HG02885 (cell line): Measurements from ENCODE around the gene ATE1.
"Not testable (repeated sequence)": the region's sequence is repeated elsewhere in the genome, so short reads cannot be mapped to it uniquely, and the experiment has no call there.

Source experiments
- ATAC-seq: cut with Tn5 transposase; IDR thresholded peaks from one replicate; pipeline ENCODE4 v1.9.1; 2021; ENCODE audit warnings: mild to moderate bottlenecking; ENCODE audit not compliant: unreplicated experiment, poor library complexity

Gene ATE1

DNA sequence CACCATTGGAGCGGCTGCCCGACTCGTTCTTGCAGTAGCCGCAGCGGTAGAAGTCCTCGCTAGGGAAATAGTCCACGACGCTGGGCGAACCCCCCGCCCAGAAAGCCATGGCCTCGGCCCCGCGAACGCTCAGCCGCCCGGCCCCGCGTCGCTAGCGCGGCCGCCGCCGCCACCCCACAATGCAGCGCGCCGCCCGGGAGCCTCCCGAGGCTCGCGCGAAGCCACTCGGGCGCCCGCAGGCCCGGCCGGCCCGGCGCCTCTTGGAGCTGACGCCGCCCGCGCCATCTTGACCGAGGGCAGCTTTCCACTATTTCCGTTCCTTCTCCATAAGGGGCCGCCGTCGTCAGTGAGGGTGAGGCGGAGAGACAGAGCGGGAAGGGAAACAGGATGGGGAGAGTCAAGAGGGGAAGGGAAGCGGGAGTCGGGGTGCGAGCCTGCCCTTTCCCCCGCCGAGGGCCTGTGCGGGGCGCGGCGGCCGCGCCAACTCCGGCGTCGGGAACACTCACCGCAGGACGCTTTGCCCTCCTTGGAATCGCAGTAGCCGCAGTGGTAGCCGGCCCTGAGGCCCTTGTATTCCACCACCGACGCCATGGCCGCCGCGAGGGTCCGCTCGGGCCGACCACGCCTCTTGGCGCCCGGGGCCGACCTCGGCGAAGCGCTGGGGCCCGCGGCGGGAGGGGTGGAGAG is at the start of gene ATE1:
TSS of gene ATE1 (minus strand) at position 191 of the 687 bp plus-strand sequence. CDS start at position 109, 82 bp downstream.
- peak; percentile 88 for ATAC-seq

- no peak for ATAC-seq
These were observed 48.8 kb upstream of the ATE1 start for GRCh38 chr10:121976607-121977006.

- ATAC-seq: no peak
These were observed 47.7 kb upstream of the ATE1 start for GRCh38 chr10:121975295-121976086.

- peak; percentile 84 for ATAC-seq
These were observed 46.9 kb upstream of the ATE1 start, which contains the start of gene NSMCE4A for GRCh38 chr10:121974535-121975294. TSS of gene NSMCE4A (minus strand) at chr10:121975217. CDS start at chr10:121975165, 52 bp downstream.

- ATAC-seq: peak; percentile 33
These were observed 46.2 kb upstream of the ATE1 start for GRCh38 chr10:121974019-121974534.

DNA sequence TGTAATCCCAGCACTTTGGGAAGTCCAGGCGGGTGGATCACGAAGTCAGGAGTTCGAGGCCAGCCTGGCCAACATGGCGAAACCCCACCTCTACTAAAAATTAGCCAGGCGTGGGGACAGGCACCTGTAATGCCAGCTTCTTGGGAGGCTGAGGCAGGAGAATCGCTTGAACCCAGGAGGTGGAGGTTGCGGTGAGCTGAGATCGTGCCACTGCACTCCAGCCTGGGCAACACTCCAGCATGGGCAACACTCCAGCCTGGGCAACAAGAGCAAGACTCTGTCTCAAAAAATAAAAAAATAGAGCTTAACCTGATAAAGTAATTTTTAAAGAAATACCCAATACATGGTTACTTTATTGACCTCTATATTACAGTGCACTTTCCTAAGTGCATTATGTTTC is 41.3 kb upstream of the ATE1 start:
- ATAC-seq: not testable (repeated sequence)

DNA sequence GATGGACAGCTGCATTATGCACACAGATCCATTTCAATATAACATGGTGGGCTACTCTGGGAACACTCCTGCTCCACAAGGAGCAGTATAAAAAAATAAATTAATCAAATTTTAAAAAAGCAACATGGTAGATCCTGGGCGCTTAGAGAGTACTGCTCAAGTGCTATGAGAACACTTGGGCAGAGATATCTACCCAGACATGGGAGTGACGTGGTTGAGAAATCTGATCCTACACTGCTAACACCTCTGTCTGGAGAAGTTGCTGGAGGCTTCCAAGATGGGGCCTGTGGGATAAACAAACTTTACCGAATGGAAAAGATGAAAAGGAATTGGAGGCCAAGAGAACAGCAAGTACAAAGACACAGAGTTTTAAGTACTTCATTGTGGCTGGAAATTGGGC is 38.2 kb upstream of the ATE1 start:
- no peak for ATAC-seq

- no peak for ATAC-seq
These were observed 33.6 kb upstream of the ATE1 start for GRCh38 chr10:121961456-121961855.

GRCh38 chr10:121959671-121960070 is 31.8 kb upstream of the ATE1 start:
- ATAC-seq: no peak

DNA sequence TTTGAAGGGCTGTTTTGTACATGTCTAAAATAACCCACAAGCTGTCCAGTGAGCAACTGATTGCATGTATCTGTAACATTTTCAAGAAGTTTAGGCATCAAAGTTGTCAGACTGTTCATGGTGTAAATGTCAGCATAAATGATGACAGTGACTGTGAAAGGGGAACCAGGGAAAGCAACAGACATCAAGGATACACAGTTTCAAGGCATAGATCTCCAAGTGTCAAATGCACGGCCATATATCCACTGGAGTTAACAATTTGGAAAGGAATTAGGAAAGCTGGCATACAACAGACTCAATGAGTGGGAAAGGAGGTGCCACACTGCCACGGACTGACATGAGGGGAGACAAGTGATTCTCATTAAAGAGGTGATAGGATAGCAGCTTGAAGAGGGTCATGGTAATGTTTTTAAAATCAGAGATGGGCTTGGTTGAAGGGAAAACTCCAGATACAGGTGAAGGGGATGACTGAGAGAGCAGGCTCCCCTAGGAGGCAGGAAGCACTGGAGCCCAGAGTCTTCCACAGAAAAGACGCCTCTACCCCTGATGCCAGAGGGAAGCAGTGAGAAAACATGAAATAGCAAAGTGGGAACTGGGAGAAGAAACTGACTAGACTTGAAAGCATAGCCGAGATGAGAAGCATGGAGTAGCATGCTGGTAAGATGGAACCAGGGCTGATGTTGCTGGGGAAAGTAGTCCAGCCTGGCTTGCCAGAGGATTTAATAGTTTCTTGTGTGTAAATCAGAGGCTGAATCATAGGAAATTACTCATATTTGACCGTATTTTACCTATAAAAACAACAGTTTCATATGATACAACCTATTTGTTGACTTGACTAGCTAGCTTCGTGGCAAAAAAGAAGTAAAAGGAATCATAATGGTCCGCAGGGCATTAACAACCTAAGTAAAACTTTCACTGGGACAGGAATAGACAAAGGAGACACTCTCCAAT is 28.6 kb upstream of the ATE1 start:
- ATAC-seq: no peak

DNA sequence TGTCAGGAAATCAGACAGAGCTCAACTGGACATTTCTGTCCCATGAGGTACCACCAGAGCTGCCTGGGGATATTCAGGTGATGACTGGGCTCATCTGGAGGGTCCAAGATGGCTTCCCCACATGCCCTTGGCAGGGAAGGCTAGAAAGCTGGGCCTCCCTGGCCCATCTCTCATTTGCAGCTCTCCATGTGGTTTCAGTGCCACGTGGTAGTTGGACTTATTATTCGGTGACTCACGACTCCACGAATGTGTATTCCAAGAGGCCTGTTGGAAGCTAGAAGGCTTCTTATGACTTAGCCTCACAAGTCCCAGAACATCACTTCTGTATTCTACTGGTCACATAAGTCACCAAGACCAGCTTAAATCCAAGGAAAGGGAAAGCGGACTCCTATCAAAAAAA is 24.4 kb upstream of the ATE1 start:
- no peak for ATAC-seq

GRCh38 chr10:121949451-121949850 is 21.6 kb upstream of the ATE1 start:
- no peak for ATAC-seq

DNA sequence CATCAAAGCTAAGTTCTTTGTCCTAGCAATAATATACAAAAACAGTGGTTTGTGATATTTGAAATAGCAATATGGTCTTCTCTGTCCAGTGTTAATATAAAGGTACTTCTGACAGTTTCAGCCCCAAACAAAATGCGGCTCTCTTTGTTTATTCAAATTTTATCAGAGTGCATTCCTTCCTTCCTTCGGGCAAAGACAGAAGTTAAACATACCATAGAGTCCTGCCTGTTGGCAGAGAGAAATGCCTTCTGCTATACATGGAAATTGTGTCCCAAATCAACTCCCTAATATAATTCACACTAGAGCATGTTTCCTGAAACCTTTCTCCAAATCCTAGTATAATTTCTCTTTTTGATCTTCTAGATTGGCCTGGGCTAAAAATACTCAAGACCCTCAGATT is 21.2 kb upstream of the ATE1 start:
- ATAC-seq: no peak

DNA sequence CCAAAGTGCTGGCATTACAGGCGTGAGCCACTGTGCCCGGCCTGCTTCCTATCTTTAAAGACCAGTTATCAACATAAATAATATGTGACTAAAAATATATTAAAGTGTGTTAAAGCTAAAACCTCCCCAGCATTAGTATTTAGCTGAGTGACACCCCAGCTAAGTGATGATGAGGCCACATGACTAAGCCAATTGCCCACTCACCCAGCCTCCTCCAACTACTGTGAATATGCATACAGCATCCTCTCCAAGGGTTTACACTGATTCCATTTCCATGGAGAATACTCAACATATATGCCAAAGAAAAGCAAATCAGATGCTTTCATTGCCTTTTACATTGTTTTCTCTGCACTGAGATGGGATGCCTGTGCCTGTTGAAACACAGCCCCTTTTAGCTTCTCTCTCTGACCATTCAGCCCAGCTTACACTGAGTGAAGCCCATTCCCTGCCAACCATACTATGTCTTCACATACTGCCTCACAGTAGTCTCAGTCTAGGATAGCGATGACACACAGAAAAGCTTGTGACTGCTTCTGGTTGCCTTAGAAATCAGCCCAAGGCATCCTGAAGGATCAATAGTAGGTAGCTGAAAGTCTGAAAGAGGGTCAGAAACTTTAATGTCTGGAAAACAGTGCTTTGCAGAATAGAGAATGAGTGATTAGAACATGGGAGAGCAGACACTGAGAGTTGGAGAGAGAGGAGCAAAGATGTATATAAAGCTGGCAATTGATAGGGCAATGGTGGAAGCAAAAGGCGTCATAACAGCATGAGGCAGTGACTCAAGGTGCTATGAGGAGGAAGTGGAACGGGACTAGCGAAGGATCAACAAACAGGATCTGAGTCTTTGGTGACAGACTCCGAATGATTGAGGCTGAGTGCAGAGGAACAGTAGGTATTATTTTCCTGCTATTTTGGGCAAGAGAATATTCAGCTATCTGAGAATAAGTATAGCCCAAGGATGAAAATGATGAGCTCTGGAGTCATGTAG is 19.8 kb upstream of the ATE1 start:
- ATAC-seq: no peak

- ATAC-seq: no peak
These were observed 15.1 kb upstream of the ATE1 start for GRCh38 chr10:121942749-121943416.

DNA sequence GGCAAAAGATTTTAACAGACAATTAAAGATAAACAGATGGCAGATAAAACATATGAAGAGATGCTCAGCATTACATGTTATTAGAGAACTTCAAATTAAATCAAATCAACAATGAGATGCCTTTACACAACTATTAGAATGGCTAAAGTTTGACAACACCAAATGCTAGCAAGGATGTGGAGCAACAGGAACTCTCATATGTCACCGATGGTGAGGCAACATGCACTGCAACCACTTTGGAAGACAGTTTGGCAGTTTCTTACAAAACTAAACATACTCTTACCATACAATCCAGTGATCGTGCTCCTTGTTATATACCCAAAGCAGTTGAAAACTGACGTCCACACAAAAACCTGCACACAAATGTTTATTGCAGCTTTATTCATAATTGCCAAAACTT is 13.7 kb upstream of the ATE1 start:
- ATAC-seq: no peak

DNA sequence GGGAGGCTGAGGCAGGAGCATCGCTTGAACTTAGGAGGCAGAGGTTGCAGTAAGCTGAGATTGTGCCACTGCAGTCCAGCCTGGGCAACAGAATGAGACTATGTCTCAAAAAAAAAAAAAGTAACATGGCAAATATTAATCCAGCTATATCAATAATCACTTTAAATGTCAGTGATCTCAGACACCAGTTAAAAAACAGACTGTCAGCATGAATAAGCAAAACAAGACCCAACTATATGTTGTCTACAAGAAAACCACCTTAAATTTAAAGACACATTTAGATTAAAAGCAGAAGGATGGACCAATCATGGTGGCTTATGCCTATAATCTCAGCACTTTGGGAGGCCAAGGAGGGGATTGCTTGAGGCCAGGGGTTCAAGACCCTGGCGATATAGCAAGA is 8.5 kb upstream of the ATE1 start:
- no peak for ATAC-seq

- no peak for ATAC-seq
These were observed 7.9 kb upstream of the ATE1 start for GRCh38 chr10:121935702-121936101.
